22Rv1 (cell line): ENCODE measurements around the gene RNF144B.

Experiments used
- H3K27ac ChIP-seq: fragments of 450-650 bp; 2 replicates; pipeline ENCODE4 v1.5.1; 2017
- ZFX ChIP-seq: fragments of 450-650 bp; IDR thresholded peaks from 2 replicates; pipeline ENCODE4 v1.6.1; 2017; ENCODE audit warnings: antibody characterized with exemption, borderline replicate concordance
- TF ChIP-seq, protein P1 (sequence below): fragments of 450-650 bp; IDR thresholded peaks from 2 replicates; pipeline ENCODE4 v1.5.1; 2017; ENCODE audit warnings: mild to moderate bottlenecking

The RNF144B gene

GRCh38 chr6:18412068-18412467 lies 24.9 kb downstream of the RNF144B start:
- no peak overlapping the region for H3K27ac ChIP-seq
- TF ChIP-seq, protein P1, sequence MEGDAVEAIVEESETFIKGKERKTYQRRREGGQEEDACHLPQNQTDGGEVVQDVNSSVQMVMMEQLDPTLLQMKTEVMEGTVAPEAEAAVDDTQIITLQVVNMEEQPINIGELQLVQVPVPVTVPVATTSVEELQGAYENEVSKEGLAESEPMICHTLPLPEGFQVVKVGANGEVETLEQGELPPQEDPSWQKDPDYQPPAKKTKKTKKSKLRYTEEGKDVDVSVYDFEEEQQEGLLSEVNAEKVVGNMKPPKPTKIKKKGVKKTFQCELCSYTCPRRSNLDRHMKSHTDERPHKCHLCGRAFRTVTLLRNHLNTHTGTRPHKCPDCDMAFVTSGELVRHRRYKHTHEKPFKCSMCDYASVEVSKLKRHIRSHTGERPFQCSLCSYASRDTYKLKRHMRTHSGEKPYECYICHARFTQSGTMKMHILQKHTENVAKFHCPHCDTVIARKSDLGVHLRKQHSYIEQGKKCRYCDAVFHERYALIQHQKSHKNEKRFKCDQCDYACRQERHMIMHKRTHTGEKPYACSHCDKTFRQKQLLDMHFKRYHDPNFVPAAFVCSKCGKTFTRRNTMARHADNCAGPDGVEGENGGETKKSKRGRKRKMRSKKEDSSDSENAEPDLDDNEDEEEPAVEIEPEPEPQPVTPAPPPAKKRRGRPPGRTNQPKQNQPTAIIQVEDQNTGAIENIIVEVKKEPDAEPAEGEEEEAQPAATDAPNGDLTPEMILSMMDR: no peak
- no peak for TF ChIP-seq ZFX

DNA sequence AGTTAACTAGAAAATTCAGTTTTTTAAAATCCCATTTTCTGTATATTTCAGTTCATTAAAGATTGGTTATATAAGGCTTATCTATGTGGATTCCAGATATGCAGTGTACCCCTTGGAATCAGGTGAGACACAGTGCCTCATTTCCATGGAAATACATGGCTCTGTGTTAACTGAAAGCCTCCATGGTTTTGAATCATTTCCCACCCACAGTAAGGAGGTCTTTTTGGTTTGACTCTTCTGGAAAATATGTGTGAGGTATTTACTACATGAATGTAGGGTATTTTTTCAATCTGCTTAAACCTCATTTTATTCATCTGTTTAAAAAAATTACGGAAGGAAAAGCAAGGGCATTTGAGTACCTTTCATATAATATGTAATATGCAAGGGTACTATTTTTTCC lies 25.5 kb downstream of the RNF144B start:
- no peak for TF ChIP-seq ZFX
- TF ChIP-seq, protein P1: no peak
- no peak overlapping the region for H3K27ac ChIP-seq

DNA sequence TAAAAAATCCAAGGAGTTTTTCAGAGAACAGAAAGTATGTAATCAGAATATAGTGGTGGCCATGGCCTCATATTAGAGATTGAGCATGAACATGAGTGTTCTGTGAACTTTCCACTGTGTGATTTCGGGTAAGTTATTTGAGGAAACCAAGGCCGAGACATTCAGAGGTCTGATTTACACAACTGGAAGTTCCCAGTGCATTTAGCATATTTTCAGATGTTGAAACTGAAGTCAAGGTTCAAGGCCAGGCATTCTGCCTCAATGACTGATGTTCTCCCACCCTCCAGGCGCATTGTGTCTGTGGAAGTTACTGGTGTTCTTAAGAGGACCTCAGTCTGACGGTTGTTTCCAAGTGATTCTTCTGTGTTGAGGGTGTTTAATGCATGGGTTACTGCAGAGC lies 26.2 kb downstream of the RNF144B start:
- TF ChIP-seq, protein P1: no peak
- no peak for TF ChIP-seq ZFX
- no peak overlapping the region for H3K27ac ChIP-seq

DNA sequence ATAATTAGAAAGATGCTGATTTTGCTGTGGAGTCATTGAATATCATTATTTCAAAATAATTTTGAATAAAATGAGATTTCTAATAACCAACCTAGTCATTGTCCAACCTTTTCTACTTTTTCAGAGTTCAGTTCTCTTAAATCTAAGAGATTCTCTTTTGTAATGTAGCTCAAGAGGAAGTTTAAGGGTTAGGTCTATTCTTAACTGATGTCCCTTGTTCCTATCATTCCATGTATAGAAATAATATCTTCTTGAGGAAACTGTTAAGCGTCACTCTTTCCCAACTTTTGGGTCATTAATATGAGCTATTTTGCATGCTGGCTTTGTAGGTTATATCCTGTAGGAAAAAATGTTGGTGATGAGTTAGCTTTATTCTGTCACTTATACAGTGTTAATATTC lies 27.0 kb downstream of the RNF144B start:
- TF ChIP-seq, protein P1: no peak
- TF ChIP-seq ZFX: no peak
- no peak overlapping the region for H3K27ac ChIP-seq

- TF ChIP-seq, protein P1: no peak
- no peak for TF ChIP-seq ZFX
- 0 out of 2 replicates have a peak overlapping the region, but pooled peaks have one; percentile 19 for H3K27ac ChIP-seq
These were observed 28.1 kb downstream of the RNF144B start for GRCh38 chr6:18415207-18415606.

- 0 out of 2 replicates have a peak overlapping the region, but pooled peaks have one; percentile 19 for H3K27ac ChIP-seq
- TF ChIP-seq, protein P1: no peak
- no peak for TF ChIP-seq ZFX
These were observed 28.7 kb downstream of the RNF144B start for GRCh38 chr6:18415671-18416340.

DNA sequence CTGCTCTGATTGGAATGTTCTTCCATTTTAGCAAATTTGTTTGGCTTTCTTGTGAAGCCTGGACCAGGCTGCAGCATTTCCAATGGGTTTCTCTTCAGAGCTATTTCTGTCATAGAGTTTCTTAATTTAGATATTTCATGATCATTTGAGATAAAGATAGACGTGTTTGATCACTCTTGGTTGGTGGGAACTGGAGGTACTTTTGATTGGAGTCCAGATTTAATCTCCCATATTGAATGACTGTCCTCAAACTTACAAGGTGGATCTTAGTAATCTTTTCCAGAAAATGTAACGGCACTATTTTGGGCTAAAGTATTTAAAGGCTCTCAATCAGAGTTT lies 29.2 kb downstream of the RNF144B start:
- TF ChIP-seq, protein P1: no peak
- TF ChIP-seq ZFX: no peak
- 0 out of 2 replicates have a peak overlapping the region, but pooled peaks have one; percentile 19 for H3K27ac ChIP-seq
